Measurements from ENCODE around the gene TRPC3.

TRPC3 gene

GRCh38 chr4:121951521-121952110 is at the start of gene TRPC3:
TSS of gene TRPC3 (minus strand) at chr4:121952060. CDS start at chr4:121951680, 380 bp downstream.
- FAIRE-seq: no peak
- no peak for TF ChIP-seq POLR2A (IDR thresholded peaks at IDR 0.05; ENCODE audit: low read depth, low read length)
- DNase-seq (ENCODE audit: insufficient read length, low spot score): no peak

DNA sequence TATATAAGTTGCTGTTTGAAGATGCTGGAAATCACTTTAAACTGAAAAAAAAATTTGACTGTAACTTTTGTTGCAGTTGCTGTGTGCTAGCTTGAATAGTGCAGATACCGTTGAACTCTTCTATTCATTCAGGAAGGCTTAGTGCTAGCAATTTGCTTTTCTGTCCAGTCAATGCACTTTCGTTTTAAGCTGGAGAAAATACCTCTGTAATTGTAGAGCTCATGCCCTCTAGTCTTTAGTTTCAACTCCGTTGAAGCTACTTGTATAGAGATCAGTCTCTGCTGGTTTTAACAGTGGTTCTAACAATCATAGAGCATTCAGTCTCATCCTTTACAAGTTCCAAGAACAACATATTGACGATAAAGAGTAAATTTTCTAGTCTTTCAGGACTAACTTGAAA is 49.0 kb upstream of the TRPC3 start:
- no peak for TF ChIP-seq POLR2A (IDR thresholded peaks at IDR 0.05; ENCODE audit: low read depth, low read length)
- DNase-seq (ENCODE audit: insufficient read length, low spot score) (no peak), FAIRE-seq (no peak)

GRCh38 chr4:121998024-121998423 is 46.2 kb upstream of the TRPC3 start:
- no peak for FAIRE-seq
- no peak for TF ChIP-seq POLR2A (IDR thresholded peaks at IDR 0.05; ENCODE audit: low read depth, low read length)
- DNase-seq (ENCODE audit: insufficient read length, low spot score): no peak

DNA sequence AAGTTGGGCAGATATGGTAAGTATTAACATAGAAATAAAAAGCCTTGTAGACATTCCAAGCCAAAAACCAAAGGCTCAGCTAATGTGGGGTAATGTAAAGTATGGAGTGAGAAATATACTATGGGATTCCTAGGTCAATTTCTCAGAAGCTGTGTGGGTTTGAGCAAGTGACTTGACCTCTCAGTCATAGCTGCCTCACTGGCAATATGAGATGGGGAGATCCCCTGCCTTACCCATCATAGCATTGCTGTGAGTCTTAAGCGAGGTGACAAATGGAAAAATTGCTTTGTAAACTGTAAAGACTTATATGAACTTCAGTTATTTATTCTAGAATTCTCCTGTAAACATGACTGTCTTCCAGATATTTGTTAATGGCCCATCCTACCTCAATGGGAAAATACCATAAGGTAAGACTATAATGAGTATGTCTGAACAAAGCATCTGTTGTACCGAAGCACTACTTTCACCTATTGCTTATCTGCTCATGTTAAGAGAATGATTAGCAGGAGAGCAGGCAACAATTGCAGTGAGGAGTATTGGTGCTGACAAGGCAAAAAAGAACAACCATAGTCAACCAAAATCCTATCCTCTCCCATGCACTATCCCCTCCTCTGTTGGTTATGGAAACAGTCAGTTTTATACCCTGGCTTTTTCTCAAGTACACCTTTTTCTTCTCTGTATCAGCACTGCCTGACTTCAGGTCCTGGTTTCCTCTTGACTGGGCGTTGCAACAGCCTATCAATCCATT is 44.1 kb upstream of the TRPC3 start:
- TF ChIP-seq POLR2A (IDR thresholded peaks at IDR 0.05; ENCODE audit: low read depth, low read length): no peak
- DNase-seq (ENCODE audit: insufficient read length, low spot score) (no peak), FAIRE-seq (no peak)

- DNase-seq (ENCODE audit: insufficient read length, low spot score): no peak
- TF ChIP-seq POLR2A (IDR thresholded peaks at IDR 0.05; ENCODE audit: low read depth, low read length): no peak
- FAIRE-seq: no peak
These were observed 40.1 kb upstream of the TRPC3 start for GRCh38 chr4:121991968-121992367.

DNA sequence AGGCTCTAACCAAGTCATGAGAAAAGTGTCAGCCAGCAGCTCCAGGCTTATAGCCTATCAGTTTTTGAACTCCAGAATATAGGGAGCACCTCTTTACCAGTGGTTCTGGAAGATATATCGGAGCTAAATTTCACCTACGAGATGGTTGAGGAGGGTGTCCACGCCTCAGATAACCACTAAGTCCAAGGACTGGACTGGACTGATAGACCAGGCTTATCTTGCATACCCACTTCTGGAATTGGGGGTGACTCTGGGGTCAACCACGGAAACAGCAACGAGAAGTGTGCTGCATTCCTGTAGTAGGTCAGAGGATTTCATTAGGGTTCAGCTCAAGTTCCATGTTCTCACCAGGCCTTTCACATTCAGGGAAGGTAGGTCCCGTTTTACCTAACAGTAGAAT is 38.6 kb upstream of the TRPC3 start:
- no peak for TF ChIP-seq POLR2A (IDR thresholded peaks at IDR 0.05; ENCODE audit: low read depth, low read length)
- DNase-seq (ENCODE audit: insufficient read length, low spot score) (no peak), FAIRE-seq (no peak)

DNA sequence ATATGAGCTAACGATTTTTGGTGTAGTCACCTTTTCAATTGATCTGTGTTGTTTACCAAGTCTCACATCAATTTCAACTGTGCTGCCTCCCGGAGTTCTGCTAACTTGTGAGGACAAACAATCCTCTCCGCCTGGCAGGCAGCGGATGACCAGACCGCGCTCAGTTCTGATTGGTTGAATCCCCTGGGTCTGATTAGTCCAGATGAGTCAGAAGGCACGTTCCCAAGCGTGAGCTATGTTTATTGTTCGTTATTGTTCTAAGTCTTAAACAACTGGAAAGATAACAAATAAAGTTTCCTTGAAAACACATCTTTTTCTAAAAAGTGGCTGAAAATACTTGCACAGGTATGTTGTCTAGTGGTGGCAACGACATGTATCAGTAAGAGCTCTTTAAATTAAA is 37.9 kb upstream of the TRPC3 start:
- no peak for FAIRE-seq
- no peak for TF ChIP-seq POLR2A (IDR thresholded peaks at IDR 0.05; ENCODE audit: low read depth, low read length)
- no peak for DNase-seq (ENCODE audit: insufficient read length, low spot score)

DNA sequence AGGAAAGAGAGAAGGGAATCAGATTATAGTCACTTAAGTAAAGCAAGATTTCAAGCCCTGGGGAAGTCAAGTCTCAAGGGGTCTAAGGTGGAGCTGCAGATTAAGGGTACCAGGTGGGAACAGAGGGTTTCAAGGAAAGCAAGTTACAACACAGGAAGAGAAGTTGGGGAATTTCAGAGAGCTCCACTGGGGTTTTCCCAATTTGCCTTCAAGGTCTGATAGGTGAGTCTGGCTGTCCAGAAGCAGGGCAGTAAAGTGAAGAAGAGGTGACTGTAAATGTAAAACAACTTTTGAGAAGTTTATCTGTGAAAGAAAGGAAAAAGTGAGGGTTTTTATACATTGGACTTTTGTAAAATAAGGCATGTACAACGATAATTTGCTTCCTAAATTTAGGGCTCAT is 37.1 kb upstream of the TRPC3 start:
- TF ChIP-seq POLR2A (IDR thresholded peaks at IDR 0.05; ENCODE audit: low read depth, low read length): no peak
- FAIRE-seq: no peak
- DNase-seq (ENCODE audit: insufficient read length, low spot score): no peak

DNA sequence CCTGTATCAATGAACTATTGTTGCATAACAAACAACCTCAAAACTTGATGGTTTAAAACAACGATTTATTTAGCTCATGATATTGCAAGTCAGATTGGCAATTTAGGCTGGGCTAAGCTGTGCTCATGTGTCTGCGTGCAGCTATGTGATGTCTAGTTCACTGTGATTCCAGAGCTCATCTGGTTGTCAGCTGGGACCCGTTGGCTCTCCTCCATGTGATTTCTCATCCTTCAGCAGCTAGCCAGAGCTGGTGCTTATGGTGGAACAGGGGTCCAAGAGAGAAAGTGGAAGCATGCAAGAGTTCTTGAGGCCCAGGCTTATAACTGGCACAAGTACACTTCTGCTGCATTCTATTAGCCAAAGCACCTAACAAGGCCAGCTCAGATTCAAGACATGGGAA is 28.8 kb upstream of the TRPC3 start:
- DNase-seq (ENCODE audit: insufficient read length, low spot score) (no peak), FAIRE-seq (no peak)
- no peak for TF ChIP-seq POLR2A (IDR thresholded peaks at IDR 0.05; ENCODE audit: low read depth, low read length)

- DNase-seq (ENCODE audit: insufficient read length, low spot score): no peak
- TF ChIP-seq POLR2A (IDR thresholded peaks at IDR 0.05; ENCODE audit: low read depth, low read length): no peak
- FAIRE-seq: no peak
These were observed 26.3 kb upstream of the TRPC3 start for GRCh38 chr4:121978172-121978516.

DNA sequence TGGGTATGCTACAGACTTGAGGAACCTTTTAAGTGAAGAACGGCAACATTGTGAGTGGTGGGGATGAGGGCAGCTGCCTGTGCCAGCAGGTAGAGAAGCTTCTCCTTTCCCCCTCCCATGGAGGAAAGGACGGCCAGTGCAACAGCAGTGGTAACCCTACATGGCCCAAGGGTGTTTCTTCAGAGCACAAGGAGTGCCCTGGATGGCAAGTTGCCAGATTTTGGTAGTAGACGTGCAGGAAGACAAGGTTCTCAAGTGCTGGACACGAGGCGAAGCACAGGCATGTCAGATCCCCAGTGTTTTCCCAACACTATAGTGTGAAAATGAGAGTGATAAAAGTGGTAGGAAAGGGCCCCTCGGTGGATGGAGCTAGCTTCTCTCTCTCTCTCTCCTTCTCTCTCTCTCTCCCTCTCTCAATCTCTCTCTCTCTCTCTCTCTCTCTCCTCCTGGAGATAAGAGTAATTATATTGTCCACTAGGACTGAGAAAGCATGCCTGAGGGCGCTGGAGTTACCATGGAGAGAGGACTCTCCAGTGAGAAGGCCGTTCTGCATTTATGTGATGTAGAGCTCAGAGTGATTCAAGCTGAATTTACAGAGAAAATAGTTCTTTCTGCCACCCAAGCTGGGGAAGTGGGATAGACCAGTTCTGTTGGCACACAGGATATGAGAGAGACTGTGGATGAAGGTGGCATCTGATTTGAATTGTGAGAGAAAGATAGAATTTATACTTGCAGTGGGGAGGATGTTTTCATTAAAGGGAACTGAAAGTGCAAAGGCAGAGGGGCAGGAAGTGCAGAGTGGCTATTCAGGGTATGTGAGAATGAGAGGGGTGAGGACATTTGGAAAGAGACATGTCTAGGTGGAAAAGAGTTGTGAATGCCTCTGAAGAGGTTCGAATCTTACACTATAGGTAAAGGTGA is 25.7 kb upstream of the TRPC3 start:
- no peak for DNase-seq (ENCODE audit: insufficient read length, low spot score)
- TF ChIP-seq POLR2A (IDR thresholded peaks at IDR 0.05; ENCODE audit: low read depth, low read length): no peak
- FAIRE-seq: no peak

DNA sequence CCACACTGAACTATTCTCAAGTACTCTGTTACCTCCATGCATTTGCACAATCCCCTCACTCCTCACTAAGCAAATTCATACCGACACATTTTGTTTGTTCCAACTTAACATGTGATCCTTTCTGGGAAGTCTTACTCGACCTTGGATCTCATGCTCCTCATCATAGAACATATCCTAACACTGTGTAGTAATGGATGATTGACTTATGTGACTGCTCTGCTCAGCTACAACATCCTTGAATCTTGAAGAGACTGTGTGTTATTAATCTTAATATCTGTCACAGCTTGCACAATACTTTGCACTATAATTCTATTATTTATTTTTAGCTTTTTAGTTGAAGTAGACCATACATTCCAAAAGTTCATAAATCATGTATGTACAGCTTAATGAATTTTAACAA is 23.9 kb upstream of the TRPC3 start:
- no peak for TF ChIP-seq POLR2A (IDR thresholded peaks at IDR 0.05; ENCODE audit: low read depth, low read length)
- DNase-seq (ENCODE audit: insufficient read length, low spot score): no peak
- FAIRE-seq: no peak

GRCh38 chr4:121973816-121974215 is 22.0 kb upstream of the TRPC3 start:
- DNase-seq (ENCODE audit: insufficient read length, low spot score) (no peak), FAIRE-seq (no peak)
- TF ChIP-seq POLR2A (IDR thresholded peaks at IDR 0.05; ENCODE audit: low read depth, low read length): no peak

GRCh38 chr4:121968859-121969258 is 17.0 kb upstream of the TRPC3 start:
- DNase-seq (ENCODE audit: insufficient read length, low spot score) (no peak), FAIRE-seq (no peak)
- TF ChIP-seq POLR2A (IDR thresholded peaks at IDR 0.05; ENCODE audit: low read depth, low read length): no peak

Measured in H54 (cell line).